22Rv1 (cell line): ENCODE measurements around the gene KANSL1.

ENCODE experiments used
- CTCF ChIP-seq: fragments of 450-650 bp; IDR thresholded peaks from 2 replicates; pipeline ENCODE4 v1.5.1; 2017; ENCODE audit warnings: mild to moderate bottlenecking
- ZFX ChIP-seq: fragments of 450-650 bp; IDR thresholded peaks from 2 replicates; pipeline ENCODE4 v1.6.1; 2017; ENCODE audit warnings: antibody characterized with exemption, borderline replicate concordance

GRCh38 chr17:46171939-46172338 lies 21.3 kb downstream of the KANSL1 start:
- TF ChIP-seq CTCF (no peak), ZFX (no peak)
